Mammary epithelial cell (primary cell): ENCODE data around the gene ARSG.

Experiments used
- CTCF ChIP-seq, 2 donors: IDR thresholded peaks in 1 of 2; conservative IDR thresholded peaks in 1 of 2; 2 replicates each; pipeline ENCODE4 v1.5.1; 2011 to 2012; ENCODE audit warnings: inconsistent platforms in 2 of 2, low read length in 2 of 2, mild to moderate bottlenecking in 2 of 2, control low read depth in 1 of 2, low read depth in 1 of 2; ENCODE audit not compliant: insufficient read depth in 1 of 2; ENCODE audit errors: extremely low read depth in 1 of 2
- EZH2 ChIP-seq: IDR thresholded peaks from 2 replicates; pipeline ENCODE4 v1.6.1; 2012; ENCODE audit warnings: low read length, inconsistent platforms, borderline replicate concordance

- no peak for TF ChIP-seq CTCF (conservative IDR thresholded peaks at IDR 0.05 in 1 of 2, IDR thresholded peaks at IDR 0.05 in 1 of 2; ENCODE audit: extremely low read depth in 1 of 2, insufficient read depth in 1 of 2, low read depth in 1 of 2, low read length in 2 of 2)
- no peak for TF ChIP-seq EZH2
Observed at GRCh38 chr17:68246271-68247028, 44.8 kb upstream of the ARSG start.
